ENCODE measurements around the gene EPDR1.

DNA sequence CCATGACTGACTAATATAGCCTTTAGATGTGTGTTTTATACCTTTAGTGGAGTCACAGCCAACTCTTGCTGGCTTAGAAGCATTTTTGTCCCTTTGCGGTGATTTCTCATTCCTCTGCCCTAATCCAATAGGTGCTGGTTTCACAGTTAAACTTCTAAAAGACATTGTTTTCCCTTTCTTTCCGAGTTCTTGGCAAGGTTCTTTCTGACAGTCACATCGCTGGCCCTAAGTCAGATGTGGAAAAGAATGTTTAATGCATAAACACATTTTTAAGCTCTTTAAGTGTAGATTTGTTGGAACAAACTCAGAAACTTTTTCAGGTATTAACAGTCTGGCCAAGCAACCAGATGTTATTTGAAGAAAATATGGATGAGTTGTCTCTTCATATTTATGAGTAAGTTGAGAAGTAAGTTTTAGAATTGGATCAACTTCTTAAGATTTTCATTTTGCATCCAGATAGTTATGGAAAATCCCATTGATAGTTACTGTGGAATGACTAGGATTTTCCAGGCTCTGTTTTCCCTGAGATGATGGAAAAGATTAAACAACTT, 4.1 kb downstream of the EPDR1 start:
- TF ChIP-seq, protein P1, sequence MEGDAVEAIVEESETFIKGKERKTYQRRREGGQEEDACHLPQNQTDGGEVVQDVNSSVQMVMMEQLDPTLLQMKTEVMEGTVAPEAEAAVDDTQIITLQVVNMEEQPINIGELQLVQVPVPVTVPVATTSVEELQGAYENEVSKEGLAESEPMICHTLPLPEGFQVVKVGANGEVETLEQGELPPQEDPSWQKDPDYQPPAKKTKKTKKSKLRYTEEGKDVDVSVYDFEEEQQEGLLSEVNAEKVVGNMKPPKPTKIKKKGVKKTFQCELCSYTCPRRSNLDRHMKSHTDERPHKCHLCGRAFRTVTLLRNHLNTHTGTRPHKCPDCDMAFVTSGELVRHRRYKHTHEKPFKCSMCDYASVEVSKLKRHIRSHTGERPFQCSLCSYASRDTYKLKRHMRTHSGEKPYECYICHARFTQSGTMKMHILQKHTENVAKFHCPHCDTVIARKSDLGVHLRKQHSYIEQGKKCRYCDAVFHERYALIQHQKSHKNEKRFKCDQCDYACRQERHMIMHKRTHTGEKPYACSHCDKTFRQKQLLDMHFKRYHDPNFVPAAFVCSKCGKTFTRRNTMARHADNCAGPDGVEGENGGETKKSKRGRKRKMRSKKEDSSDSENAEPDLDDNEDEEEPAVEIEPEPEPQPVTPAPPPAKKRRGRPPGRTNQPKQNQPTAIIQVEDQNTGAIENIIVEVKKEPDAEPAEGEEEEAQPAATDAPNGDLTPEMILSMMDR (IDR thresholded peaks at IDR 0.05) = no peak
- TF ChIP-seq EP300 (IDR thresholded peaks at IDR 0.05) (no peak), POLR2A (IDR thresholded peaks at IDR 0.05) (no peak)
